Coronary artery (tissue), 2 donors: ENCODE data around the gene CABP1.

Experiments
- DNase-seq: peaks from one replicate; pipeline ENCODE4 v3.0.0-alpha.2; 2017; ENCODE audit warnings: low spot score
- H3K27ac ChIP-seq, 2 donors: fragments of 200-600 bp; sonication (generic); one replicate each; pipeline ENCODE4 v1.5.1; 2016 to 2019
- H3K4me3 ChIP-seq: fragments of 200-600 bp; sonication (generic); 2 replicates; pipeline ENCODE4 v1.5.1; 2016; ENCODE audit warnings: mild to moderate bottlenecking, moderate library complexity
- CTCF ChIP-seq: fragments of 200-600 bp; sonication (generic); IDR thresholded peaks from one replicate; pipeline ENCODE4 v1.5.1; 2019; ENCODE audit warnings: antibody characterized with exemption

CABP1 gene

GRCh38 chr12:120710805-120711296, 70.4 kb downstream of the CABP1 start:
- H3K4me3 ChIP-seq: peak overlapping the region; percentile 78
- no peak for TF ChIP-seq CTCF
- DNase-seq: no peak
- peak overlapping the region; percentile 84 to 93 for H3K27ac ChIP-seq

GRCh38 chr12:120711411-120711810, 71.0 kb downstream of the CABP1 start:
- Histone ChIP-seq H3K27ac (peak overlapping the region; percentile 84 to 93), H3K4me3 (peak overlapping the region; percentile 78)
- no peak for TF ChIP-seq CTCF
- DNase-seq: no peak

GRCh38 chr12:120712610-120713009, 72.2 kb downstream of the CABP1 start:
- no peak for DNase-seq
- no peak overlapping the region for H3K27ac ChIP-seq
- H3K4me3 ChIP-seq: no peak overlapping the region
- TF ChIP-seq CTCF: no peak

GRCh38 chr12:120713861-120714482, 73.5 kb downstream of the CABP1 start:
- no peak overlapping the region for H3K27ac ChIP-seq
- DNase-seq: no peak
- H3K4me3 ChIP-seq: no peak overlapping the region
- TF ChIP-seq CTCF: peak; percentile 76
